C4-2B (cell line): ENCODE data around the gene SYNDIG1.

ENCODE experiments used
- H3K27ac ChIP-seq: fragments of 450-650 bp; 2 replicates; pipeline ENCODE4 v1.5.1; 2017
- ZFX ChIP-seq: fragments of 450-650 bp; IDR thresholded peaks from 2 replicates; pipeline ENCODE4 v1.6.1; 2017
- TF ChIP-seq, protein P1 (sequence below): fragments of 450-650 bp; conservative IDR thresholded peaks from 2 replicates; pipeline ENCODE4 v1.5.1; 2017; ENCODE audit warnings: mild to moderate bottlenecking

SYNDIG1 gene

DNA sequence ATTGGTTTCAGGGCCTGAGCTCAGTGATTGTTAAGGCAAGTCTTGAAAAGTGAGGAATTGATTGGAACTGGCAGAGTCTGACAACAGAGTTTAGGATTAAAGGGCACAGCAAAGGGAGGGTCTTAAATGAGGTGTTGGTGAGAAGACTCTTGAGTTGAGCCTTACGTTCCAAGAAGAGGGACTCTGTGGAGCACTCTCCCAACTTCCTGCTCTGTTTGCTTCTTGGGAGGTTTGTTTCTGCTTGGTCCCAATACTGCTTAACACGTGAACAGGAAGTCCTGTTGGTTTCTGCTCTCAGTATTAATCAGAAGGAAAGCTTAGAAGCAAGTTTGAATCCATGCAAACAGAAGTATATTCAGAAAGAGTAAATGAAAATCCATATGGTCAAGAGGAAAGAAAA lies 15.6 kb upstream of the SYNDIG1 start:
- TF ChIP-seq, protein P1, sequence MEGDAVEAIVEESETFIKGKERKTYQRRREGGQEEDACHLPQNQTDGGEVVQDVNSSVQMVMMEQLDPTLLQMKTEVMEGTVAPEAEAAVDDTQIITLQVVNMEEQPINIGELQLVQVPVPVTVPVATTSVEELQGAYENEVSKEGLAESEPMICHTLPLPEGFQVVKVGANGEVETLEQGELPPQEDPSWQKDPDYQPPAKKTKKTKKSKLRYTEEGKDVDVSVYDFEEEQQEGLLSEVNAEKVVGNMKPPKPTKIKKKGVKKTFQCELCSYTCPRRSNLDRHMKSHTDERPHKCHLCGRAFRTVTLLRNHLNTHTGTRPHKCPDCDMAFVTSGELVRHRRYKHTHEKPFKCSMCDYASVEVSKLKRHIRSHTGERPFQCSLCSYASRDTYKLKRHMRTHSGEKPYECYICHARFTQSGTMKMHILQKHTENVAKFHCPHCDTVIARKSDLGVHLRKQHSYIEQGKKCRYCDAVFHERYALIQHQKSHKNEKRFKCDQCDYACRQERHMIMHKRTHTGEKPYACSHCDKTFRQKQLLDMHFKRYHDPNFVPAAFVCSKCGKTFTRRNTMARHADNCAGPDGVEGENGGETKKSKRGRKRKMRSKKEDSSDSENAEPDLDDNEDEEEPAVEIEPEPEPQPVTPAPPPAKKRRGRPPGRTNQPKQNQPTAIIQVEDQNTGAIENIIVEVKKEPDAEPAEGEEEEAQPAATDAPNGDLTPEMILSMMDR: no peak
- no peak for TF ChIP-seq ZFX
- H3K27ac ChIP-seq: no peak overlapping the region

DNA sequence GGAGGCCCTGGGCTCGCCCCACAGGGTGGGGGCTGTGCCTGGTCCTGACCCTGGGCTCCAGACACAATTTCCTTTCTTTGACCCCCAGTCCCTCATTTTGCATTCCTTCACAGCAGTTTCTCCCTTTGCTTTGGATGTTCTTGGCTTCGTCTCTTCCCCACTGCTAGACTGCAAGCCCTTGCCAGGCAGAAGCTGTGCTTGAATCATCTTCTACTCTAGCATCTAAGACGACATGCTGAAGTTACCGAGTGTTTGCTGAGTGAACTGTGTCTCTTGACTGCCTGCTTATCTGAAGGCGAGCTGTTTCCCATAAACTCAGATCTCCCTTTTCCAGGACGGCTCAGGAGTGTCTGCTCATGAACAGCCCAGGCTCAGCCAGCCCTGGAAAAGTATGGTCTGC lies 14.3 kb upstream of the SYNDIG1 start:
- H3K27ac ChIP-seq: no peak overlapping the region
- TF ChIP-seq, protein P1: no peak

DNA sequence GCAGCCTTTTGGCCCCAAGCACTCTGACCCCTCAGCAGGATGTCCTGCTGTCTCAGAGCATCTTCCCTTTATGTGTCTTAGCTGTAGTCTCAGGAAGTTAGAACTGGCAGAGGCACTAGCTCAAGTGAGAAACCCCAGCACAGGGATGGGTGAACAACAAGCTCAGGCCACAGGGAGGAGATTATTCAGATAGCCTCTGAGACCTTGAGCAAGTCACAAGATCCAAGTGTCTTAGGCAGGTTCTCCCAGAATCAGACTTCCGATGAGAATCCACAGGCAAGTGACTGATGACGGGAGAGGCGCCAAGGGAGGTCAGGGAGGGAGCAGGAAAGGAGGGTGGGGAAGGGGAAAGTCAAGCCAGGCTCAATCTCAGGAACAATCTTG lies 13.0 kb upstream of the SYNDIG1 start:
- TF ChIP-seq, protein P1: no peak
- no peak for TF ChIP-seq ZFX

DNA sequence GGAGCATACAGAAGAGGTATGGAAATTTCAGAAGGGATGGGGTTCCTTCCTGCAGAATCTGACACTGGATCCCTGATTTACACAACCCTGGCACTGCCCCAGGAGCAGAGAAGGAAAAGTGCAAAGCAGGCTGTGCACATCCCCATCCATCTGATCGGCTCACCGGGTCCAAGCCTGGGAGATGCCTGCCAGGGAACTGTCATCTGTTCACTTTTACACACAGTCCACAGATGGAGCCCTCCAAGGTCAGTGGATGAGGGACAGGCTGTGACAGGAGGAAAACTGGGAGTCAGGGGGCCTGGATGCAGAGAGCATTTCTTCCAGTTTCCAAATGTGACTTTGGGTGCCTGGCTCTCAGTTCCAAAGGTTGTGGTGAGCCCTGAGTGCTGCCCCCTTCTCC lies 11.0 kb upstream of the SYNDIG1 start:
- no peak overlapping the region for H3K27ac ChIP-seq
- no peak for TF ChIP-seq ZFX
- TF ChIP-seq, protein P1: no peak

More for the DNA sequence above, 13.0 kb upstream of the SYNDIG1 start:
- H3K27ac ChIP-seq: no peak overlapping the region

DNA sequence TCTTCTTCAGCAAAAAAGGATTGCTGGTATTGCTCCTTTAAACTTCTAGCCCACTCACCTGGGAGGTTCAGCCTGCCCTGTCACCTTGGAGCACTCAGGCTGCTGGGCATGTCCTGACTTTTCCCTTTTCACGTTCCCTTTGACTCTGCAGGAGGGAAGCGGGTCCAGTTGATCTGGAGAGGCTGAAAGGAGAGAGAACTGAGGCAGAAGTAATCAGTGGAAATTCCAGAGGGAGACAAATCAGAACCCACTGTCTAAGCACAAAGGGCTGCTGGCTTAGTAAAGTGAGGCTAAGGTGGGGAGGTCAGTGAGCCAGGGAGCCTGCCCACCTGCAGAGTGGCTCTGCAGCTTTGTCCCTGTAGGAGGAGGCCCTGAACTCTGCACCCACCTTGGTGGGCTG lies 9.7 kb upstream of the SYNDIG1 start:
- H3K27ac ChIP-seq: no peak overlapping the region
- no peak for TF ChIP-seq ZFX
- TF ChIP-seq, protein P1: no peak

DNA sequence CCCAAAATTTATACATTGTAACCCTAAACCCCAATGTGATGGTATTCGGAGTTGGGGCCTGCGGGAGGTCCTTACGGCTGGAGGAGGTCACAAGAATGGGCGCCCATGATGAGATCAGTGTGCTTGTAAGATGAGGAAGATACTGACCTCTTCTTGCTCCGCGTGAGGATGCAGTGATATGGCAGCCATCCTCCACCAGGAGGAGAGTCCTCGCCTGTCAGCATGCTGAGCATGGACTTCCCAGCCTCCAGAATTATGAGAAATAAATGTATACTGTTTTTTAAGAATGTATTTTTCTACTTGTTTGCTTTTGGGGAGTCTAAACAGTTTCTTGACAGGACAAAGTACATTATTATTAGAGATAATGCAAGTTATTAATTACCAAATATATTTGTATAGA lies 8.7 kb upstream of the SYNDIG1 start:
- H3K27ac ChIP-seq: no peak overlapping the region
- no peak for TF ChIP-seq ZFX
- TF ChIP-seq, protein P1: no peak

DNA sequence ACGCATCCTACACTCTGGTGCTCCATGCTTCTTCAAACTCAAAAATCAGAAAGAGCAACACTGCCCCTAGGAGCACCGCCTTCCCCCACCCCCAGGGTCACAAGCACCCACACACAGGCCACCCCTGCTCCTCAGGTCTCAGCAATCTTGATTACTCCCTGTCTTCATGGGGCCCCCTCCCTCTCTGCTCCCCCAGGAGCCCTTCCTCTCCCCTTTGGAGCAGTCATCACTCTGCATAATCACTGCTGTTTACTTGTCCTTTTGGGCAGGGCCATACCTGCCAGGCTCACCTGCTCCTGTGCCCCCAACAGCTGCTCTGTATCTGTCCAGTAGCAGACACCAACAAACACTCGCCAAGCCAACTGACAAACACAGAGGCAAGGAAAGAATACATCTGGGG lies 7.6 kb upstream of the SYNDIG1 start:
- H3K27ac ChIP-seq: no peak overlapping the region
- TF ChIP-seq, protein P1: no peak
- no peak for TF ChIP-seq ZFX
